Measurements from ENCODE around the gene TBX1. TPM values are rescaled to one million over a fixed set of nuclear protein-coding genes. Genes with fewer than 3 reads are reported as not detected.

The TBX1 gene
- total RNA-seq, 1 donor from 2014 or later, result not detected

- intact Hi-C loops (cut with micrococcal nuclease), result no loop called here
Measured at GRCh38 chr22:19797086-19798002, 36.8 kb downstream of the TBX1 start.

GRCh38 chr22:19798003-19798665, 37.6 kb downstream of the TBX1 start:
- intact Hi-C loops (cut with micrococcal nuclease), result no loop called here

- intact Hi-C loops (cut with micrococcal nuclease), result no loop called here
Measured at GRCh38 chr22:19798891-19799293, 38.3 kb downstream of the TBX1 start.

GRCh38 chr22:19799322-19800190, 39.0 kb downstream of the TBX1 start:
- intact Hi-C loops (cut with micrococcal nuclease), result no loop called here

- intact Hi-C loops (cut with micrococcal nuclease), result no loop called here
Measured at GRCh38 chr22:19800306-19800705, 39.7 kb downstream of the TBX1 start.

GRCh38 chr22:19800761-19801244, 40.2 kb downstream of the TBX1 start:
- intact Hi-C loops (cut with micrococcal nuclease), result no loop called here

- intact Hi-C loops (cut with micrococcal nuclease), result no loop called here
Measured at GRCh38 chr22:19801340-19802000, 40.9 kb downstream of the TBX1 start.

GRCh38 chr22:19802001-19802893, 41.7 kb downstream of the TBX1 start:
- intact Hi-C loops (cut with micrococcal nuclease), result no loop called here

GRCh38 chr22:19802894-19803735, 42.5 kb downstream of the TBX1 start:
- intact Hi-C loops (cut with micrococcal nuclease), result no loop called here

GRCh38 chr22:19803736-19804267, 43.2 kb downstream of the TBX1 start:
- intact Hi-C loops (cut with micrococcal nuclease), result no loop called here

- intact Hi-C loops (cut with micrococcal nuclease), result no loop called here
Measured at GRCh38 chr22:19805821-19806212, 45.2 kb downstream of the TBX1 start.

- intact Hi-C loops (cut with micrococcal nuclease), result no loop called here
Measured at GRCh38 chr22:19806213-19807160, 45.9 kb downstream of the TBX1 start.

GRCh38 chr22:19807161-19807913, 46.8 kb downstream of the TBX1 start:
- intact Hi-C loops (cut with micrococcal nuclease), result no loop called here

- intact Hi-C loops (cut with micrococcal nuclease), result no loop called here
Measured at GRCh38 chr22:19807914-19808872, 47.6 kb downstream of the TBX1 start.

GRCh38 chr22:19808873-19809478, 48.4 kb downstream of the TBX1 start:
- intact Hi-C loops (cut with micrococcal nuclease), result no loop called here
